CD14-positive monocyte (primary cell): Measurements from ENCODE around the gene HS3ST4. TPM values are rescaled to one million over a fixed set of nuclear protein-coding genes. Genes with fewer than 3 reads are reported as not detected.
"Not testable (repeated sequence)": the region's sequence is repeated elsewhere in the genome, so short reads cannot be mapped to it uniquely, and the experiment has no call there.

Experiments used
- DNase-seq, 3 donors: peaks; one replicate each; pipeline ENCODE4 v3.0.0-alpha.2; 2011 to 2022
- H2AFZ ChIP-seq: 2 replicates; pipeline ENCODE4 v1.6.0; 2012; ENCODE audit warnings: mild to moderate bottlenecking, low read depth, low read length, inconsistent platforms; ENCODE audit not compliant: insufficient read depth, poor library complexity, severe bottlenecking
- H3K27ac ChIP-seq, 2 donors: 1 replicate in 1 of 2; 2 replicates in 1 of 2; pipeline ENCODE4 v1.5.1; 2012 to 2013; ENCODE audit warnings: low read length in 2 of 2, control low read depth in 1 of 2, inconsistent platforms in 1 of 2, low read depth in 1 of 2, mild to moderate bottlenecking in 1 of 2
- H3K27me3 ChIP-seq, 2 donors: one replicate each; pipeline versions ENCODE4 v1.6.0 to v1.6.1; 2011 to 2013; ENCODE audit warnings: low read length in 2 of 2; ENCODE audit not compliant: control insufficient read depth in 2 of 2, insufficient read depth in 2 of 2
- H3K36me3 ChIP-seq, 2 donors: replicated peaks in 1 of 2; 1 replicate in 1 of 2; 2 replicates in 1 of 2; pipeline versions ENCODE4 v1.5.1 to v1.6.1; 2012 to 2013; ENCODE audit warnings: low read length in 2 of 2, control low read depth in 1 of 2, inconsistent platforms in 1 of 2, mild to moderate bottlenecking in 1 of 2; ENCODE audit not compliant: insufficient read depth in 2 of 2, control insufficient read depth in 1 of 2
- H3K4me1 ChIP-seq, 2 donors: 1 replicate in 1 of 2; 2 replicates in 1 of 2; pipeline versions ENCODE4 v1.5.1 to v1.6.1; 2012 to 2013; ENCODE audit warnings: low read length in 2 of 2, control low read depth in 1 of 2, inconsistent platforms in 1 of 2, mild to moderate bottlenecking in 1 of 2, moderate library complexity in 1 of 2; ENCODE audit not compliant: insufficient read depth in 2 of 2, control insufficient read depth in 1 of 2
- H3K4me2 ChIP-seq: replicated peaks from 2 replicates; pipeline ENCODE3; 2012; ENCODE audit warnings: low read length, moderate library complexity, mild to moderate bottlenecking; ENCODE audit not compliant: poor library complexity, severe bottlenecking; ENCODE audit errors: extremely low read depth
- H3K4me3 ChIP-seq, 3 experiments: fragments of 200-600 bp in 1 of 3; sonication (generic) in 1 of 3; replicated peaks in 1 of 3; 1 replicate in 2 of 3; 2 replicates in 1 of 3; pipeline ENCODE4 v1.5.1; 2011 to 2013; ENCODE audit warnings: low read length in 3 of 3, mild to moderate bottlenecking in 3 of 3, control low read depth in 2 of 3, low read depth in 2 of 3, inconsistent platforms in 1 of 3, moderate library complexity in 1 of 3
- H3K79me2 ChIP-seq: 2 replicates; pipeline ENCODE4 v1.6.0; 2012; ENCODE audit warnings: mild to moderate bottlenecking, control low read depth, inconsistent platforms, low read length, moderate library complexity; ENCODE audit not compliant: insufficient read depth
- H3K9ac ChIP-seq: 2 replicates; pipeline ENCODE4 v1.6.0; 2017; ENCODE audit warnings: low read length, mild to moderate bottlenecking; ENCODE audit not compliant: insufficient read depth, poor library complexity, severe bottlenecking
- H3K9me3 ChIP-seq, 2 donors: replicated peaks in 1 of 2; 1 replicate in 1 of 2; 2 replicates in 1 of 2; pipeline versions ENCODE4 v1.5.1 to v1.6.1; 2012 to 2013; ENCODE audit warnings: low read length in 2 of 2, control low read depth in 1 of 2; ENCODE audit not compliant: control insufficient read depth in 1 of 2, insufficient read depth in 1 of 2
- H4K20me1 ChIP-seq: 2 replicates; pipeline ENCODE4 v1.6.0; 2012; ENCODE audit warnings: mild to moderate bottlenecking, low read length, control low read depth, moderate library complexity; ENCODE audit not compliant: insufficient read depth
- H3K27ac Mint-ChIP-seq, 7 donors: one replicate each; pipeline ENCODE4 v1.8.0; 2020; ENCODE audit warnings: mild to moderate bottlenecking in 7 of 7, mixed read lengths in 7 of 7, moderate library complexity in 6 of 7, inconsistent platforms in 2 of 7
- H3K27me3 Mint-ChIP-seq, 3 donors: one replicate each; pipeline ENCODE4 v1.8.0; 2021 to 2022; ENCODE audit warnings: low read depth in 3 of 3, mild to moderate bottlenecking in 3 of 3, mixed read lengths in 3 of 3, moderate library complexity in 3 of 3, inconsistent platforms in 1 of 3
- H3K36me3 Mint-ChIP-seq, 2 donors: one replicate each; pipeline ENCODE4 v1.8.0; 2020; ENCODE audit warnings: mixed read lengths in 2 of 2, inconsistent platforms in 1 of 2, mild to moderate bottlenecking in 1 of 2
- H3K4me1 Mint-ChIP-seq: one replicate; pipeline ENCODE4 v1.8.0; 2020; ENCODE audit warnings: mild to moderate bottlenecking, mixed read lengths
- H3K4me3 Mint-ChIP-seq, 2 donors: one replicate each; pipeline ENCODE4 v1.8.0; 2020; ENCODE audit warnings: mild to moderate bottlenecking in 2 of 2, mixed read lengths in 2 of 2, moderate library complexity in 1 of 2
- H3K9me3 Mint-ChIP-seq, 7 donors: one replicate each; pipeline ENCODE4 v1.8.0; 2020 to 2022; ENCODE audit warnings: mixed read lengths in 7 of 7, mild to moderate bottlenecking in 6 of 7, moderate library complexity in 6 of 7, inconsistent platforms in 2 of 7
- WGBS: methylation state at CpG from one replicate; pipeline ENCODE4 v1.1.5; 2013; ENCODE audit warnings: missing lambda C conversion rate; ENCODE audit not compliant: insufficient coverage; 5-methylcytosine and 5-hydroxymethylcytosine counted together
- intact Hi-C, 2 donors: fragments of 100-400 bp; cut with micrococcal nuclease; formaldehyde crosslinking; loops; one replicate each; pipeline versions ENCODE4 v1.15.0 to v1.15.1; 2023
- polyA plus RNA-seq, 3 donors: library from polyadenylated mRNA; depleted of rRNA in 1 of 3; unstranded in 2 of 3; stranded (reverse) in 1 of 3; fragments of 300-500 nt in 2 of 3; fragments of >200 nt in 1 of 3; fragmentation: Illumina TruSeq in 2 of 3; gene quantifications; 1 replicate in 2 of 3; 2 replicates in 1 of 3; pipeline ENCODE4 v1.2.3, GENCODE V29; 2012 to 2021
- TF ChIP-seq, protein P1 (sequence below): fragments of 200-600 bp; IDR thresholded peaks from one replicate; pipeline ENCODE4 v1.8.0; 2022; ENCODE audit warnings: antibody characterized with exemption, mild to moderate bottlenecking

Gene HS3ST4
- polyA plus RNA-seq, 3 donors = not detected

GRCh38 chr16:25771216-25771615 is 79.5 kb downstream of the HS3ST4 start:
- H3K9ac ChIP-seq = no peak overlapping the region
- H3K27ac ChIP-seq = no peak overlapping the region
- H2AFZ ChIP-seq = no peak overlapping the region
- Mint-ChIP-seq H3K36me3 (no peaks in the 10 kb centered on the region), H3K9me3 (peaks cover 0 to 6% (median 0%) of the 10 kb centered on the region in 7 donors), H3K4me1 (no peaks in the 10 kb centered on the region), H3K27me3 (peaks cover 0 to 3% (median 0%) of the 10 kb centered on the region in 3 donors), H3K4me3 (no peak overlapping the region), H3K27ac (no peak overlapping the region)
- H3K27me3 ChIP-seq = no peaks in the 10 kb centered on the region
- no CpG with 5 or more reads among the region's 1 CpG for WGBS
- H3K9me3 ChIP-seq = no peaks in the 10 kb centered on the region
- no peak for DNase-seq
- H4K20me1 ChIP-seq = no peaks in the 10 kb centered on the region
- TF ChIP-seq, protein P1, sequence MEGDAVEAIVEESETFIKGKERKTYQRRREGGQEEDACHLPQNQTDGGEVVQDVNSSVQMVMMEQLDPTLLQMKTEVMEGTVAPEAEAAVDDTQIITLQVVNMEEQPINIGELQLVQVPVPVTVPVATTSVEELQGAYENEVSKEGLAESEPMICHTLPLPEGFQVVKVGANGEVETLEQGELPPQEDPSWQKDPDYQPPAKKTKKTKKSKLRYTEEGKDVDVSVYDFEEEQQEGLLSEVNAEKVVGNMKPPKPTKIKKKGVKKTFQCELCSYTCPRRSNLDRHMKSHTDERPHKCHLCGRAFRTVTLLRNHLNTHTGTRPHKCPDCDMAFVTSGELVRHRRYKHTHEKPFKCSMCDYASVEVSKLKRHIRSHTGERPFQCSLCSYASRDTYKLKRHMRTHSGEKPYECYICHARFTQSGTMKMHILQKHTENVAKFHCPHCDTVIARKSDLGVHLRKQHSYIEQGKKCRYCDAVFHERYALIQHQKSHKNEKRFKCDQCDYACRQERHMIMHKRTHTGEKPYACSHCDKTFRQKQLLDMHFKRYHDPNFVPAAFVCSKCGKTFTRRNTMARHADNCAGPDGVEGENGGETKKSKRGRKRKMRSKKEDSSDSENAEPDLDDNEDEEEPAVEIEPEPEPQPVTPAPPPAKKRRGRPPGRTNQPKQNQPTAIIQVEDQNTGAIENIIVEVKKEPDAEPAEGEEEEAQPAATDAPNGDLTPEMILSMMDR = no peak
- intact Hi-C loops = no loop called here
- H3K79me2 ChIP-seq = no peaks in the 10 kb centered on the region
- no peaks in the 10 kb centered on the region for H3K36me3 ChIP-seq
- no peak overlapping the region for H3K4me3 ChIP-seq
- no peaks in the 10 kb centered on the region for H3K4me1 ChIP-seq
- no peak overlapping the region for H3K4me2 ChIP-seq

DNA sequence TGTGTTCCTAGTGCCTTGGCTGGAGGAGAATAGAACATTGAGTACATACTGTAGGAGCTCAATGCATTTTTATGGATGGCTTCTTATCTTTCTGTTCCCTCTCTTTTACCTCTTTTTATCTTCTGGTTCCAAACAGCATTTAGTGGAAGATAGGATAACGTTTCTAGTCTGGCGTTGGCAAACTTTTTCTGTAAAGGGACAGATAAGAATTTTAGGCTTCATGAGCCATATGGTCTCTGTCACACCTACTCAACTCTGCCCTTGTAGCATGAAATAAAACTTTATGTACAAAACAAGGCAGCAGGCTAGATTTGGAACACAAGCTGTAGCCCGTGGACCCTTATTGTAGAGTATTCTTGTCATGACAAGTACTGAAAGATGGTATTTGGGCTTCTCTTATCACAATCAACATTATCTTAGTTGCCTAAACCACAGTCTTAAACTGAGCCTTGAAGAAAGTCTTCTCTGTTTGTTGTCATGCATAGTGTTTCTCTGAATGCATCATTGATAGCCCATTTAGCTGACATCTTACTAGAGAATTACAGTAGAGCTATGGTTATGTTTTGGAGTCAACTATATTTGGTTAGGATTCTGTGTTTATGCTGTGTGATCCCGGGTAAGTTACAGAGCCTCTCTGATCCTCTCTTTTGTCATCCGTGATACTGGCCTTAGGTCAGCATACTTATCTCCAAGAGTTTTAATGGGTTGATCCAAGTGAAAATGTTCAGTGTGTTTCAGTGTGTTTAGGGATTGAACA is 80.2 kb downstream of the HS3ST4 start:
- Mint-ChIP-seq H3K27me3 (peaks cover 0 to 3% (median 0%) of the 10 kb centered on the region in 3 donors), H3K4me1 (no peaks in the 10 kb centered on the region), H3K27ac (no peak overlapping the region), H3K4me3 (no peak overlapping the region), H3K36me3 (no peaks in the 10 kb centered on the region), H3K9me3 (peaks cover 0 to 6% (median 0%) of the 10 kb centered on the region in 7 donors)
- no peak overlapping the region for H3K9ac ChIP-seq
- no peaks in the 10 kb centered on the region for H3K36me3 ChIP-seq
- H3K4me1 ChIP-seq = no peaks in the 10 kb centered on the region
- no peaks in the 10 kb centered on the region for H3K79me2 ChIP-seq
- H4K20me1 ChIP-seq = no peaks in the 10 kb centered on the region
- WGBS = no CpG with 5 or more reads among the region's 5 CpGs
- no peak for DNase-seq
- no peak overlapping the region for H3K4me2 ChIP-seq
- H3K4me3 ChIP-seq = no peak overlapping the region
- H2AFZ ChIP-seq = no peak overlapping the region
- H3K27ac ChIP-seq = no peak overlapping the region
- H3K27me3 ChIP-seq = no peaks in the 10 kb centered on the region
- TF ChIP-seq, protein P1 = no peak
- intact Hi-C loops = no loop called here
- H3K9me3 ChIP-seq = no peaks in the 10 kb centered on the region

GRCh38 chr16:25776214-25776613 is 84.5 kb downstream of the HS3ST4 start:
- H3K27ac ChIP-seq, H2AFZ ChIP-seq, H3K4me3 Mint-ChIP-seq, H3K9ac ChIP-seq, intact Hi-C loops, H3K9me3 ChIP-seq, H3K36me3 Mint-ChIP-seq, H3K27ac Mint-ChIP-seq, H3K79me2 ChIP-seq, H4K20me1 ChIP-seq, H3K27me3 Mint-ChIP-seq, H3K4me1 Mint-ChIP-seq, H3K4me3 ChIP-seq, H3K36me3 ChIP-seq, DNase-seq, H3K4me1 ChIP-seq, H3K27me3 ChIP-seq, H3K4me2 ChIP-seq: not testable (repeated sequence)
- 100% methylated on average over 2 of the region's 2 CpGs for WGBS
- peaks cover 0 to 11% (median 0%) of the 10 kb centered on the region in 7 donors for H3K9me3 Mint-ChIP-seq
